H1 (cell line): Measurements from ENCODE around the gene NUCB1.

ENCODE experiments used
- ASH2L ChIP-seq: fragments of 200-600, 300-600 bp; sonication (generic); IDR thresholded peaks from one replicate; pipeline ENCODE4 v1.7.1; 2017; ENCODE audit warnings: low read length
- ATF2 ChIP-seq: IDR thresholded peaks from 2 replicates; pipeline ENCODE4 v1.6.1; 2012; ENCODE audit warnings: low read length, inconsistent platforms
- BACH1 ChIP-seq: IDR thresholded peaks from 2 replicates; pipeline ENCODE4 v1.6.1; 2012; ENCODE audit warnings: low read length, improper control_type of control experiment
- CEBPB ChIP-seq: IDR thresholded peaks from 2 replicates; pipeline ENCODE4 v1.6.1; 2012; ENCODE audit warnings: low read depth, low read length
- CREB1 ChIP-seq: IDR thresholded peaks from 2 replicates; pipeline ENCODE4 v1.6.1; 2012; ENCODE audit warnings: inconsistent platforms
- CTCF ChIP-seq, 3 experiments: IDR thresholded peaks; 1 replicate in 2 of 3; 2 replicates in 1 of 3; pipeline versions ENCODE4 v1.5.1 to v1.6.1; 2011; ENCODE audit warnings: low read length in 3 of 3, mild to moderate bottlenecking in 3 of 3, inconsistent platforms in 2 of 3, low read depth in 1 of 3, moderate library complexity in 1 of 3; ENCODE audit not compliant: insufficient read depth in 1 of 3; ENCODE audit errors: control extremely low read depth in 1 of 3
- MAX ChIP-seq: IDR thresholded peaks from 2 replicates; pipeline ENCODE4 v1.6.1; 2012; ENCODE audit warnings: inconsistent platforms
- PHF8 ChIP-seq: fragments of 200-600 bp; sonication (generic); conservative IDR thresholded peaks from 2 replicates; pipeline ENCODE4 v1.7.1; 2012; ENCODE audit warnings: low read depth, mild to moderate bottlenecking, inconsistent platforms, low read length, moderate library complexity
- RNF2 ChIP-seq: fragments of 200-900, 300-1000 bp; sonication (generic); IDR thresholded peaks from 2 replicates; pipeline ENCODE4 v1.7.1; 2016; ENCODE audit warnings: borderline replicate concordance, low read depth, mild to moderate bottlenecking, antibody characterized with exemption, low read length; ENCODE audit not compliant: poor library complexity, severe bottlenecking; ENCODE audit errors: missing control alignments
- SIN3A ChIP-seq, 2 experiments: IDR thresholded peaks in 1 of 2; conservative IDR thresholded peaks in 1 of 2; 2 replicates each; pipeline ENCODE4 v1.6.1; 2011 to 2012; ENCODE audit warnings: low read length in 2 of 2, improper control_type of control experiment in 1 of 2, low read depth in 1 of 2, mild to moderate bottlenecking in 1 of 2
- TCF12 ChIP-seq: IDR thresholded peaks from 2 replicates; pipeline ENCODE4 v1.6.1; 2011; ENCODE audit warnings: low read depth, mild to moderate bottlenecking, low read length

- no peak for TF ChIP-seq CTCF (IDR thresholded peaks at IDR 0.05; ENCODE audit: control extremely low read depth in 1 of 3, insufficient read depth in 1 of 3, low read depth in 1 of 3, low read length in 3 of 3)
- no peak for TF ChIP-seq TCF12
- TF ChIP-seq MAX: no peak
- no peak for TF ChIP-seq SIN3A (conservative IDR thresholded peaks at IDR 0.05 in 1 of 2, IDR thresholded peaks at IDR 0.05 in 1 of 2; ENCODE audit: low read depth in 1 of 2, low read length in 2 of 2)
- TF ChIP-seq BACH1: no peak
- TF ChIP-seq CEBPB: no peak
- TF ChIP-seq RNF2: no peak
- no peak for TF ChIP-seq CREB1
- TF ChIP-seq ATF2: no peak
- TF ChIP-seq ASH2L: no peak
- no peak for TF ChIP-seq PHF8
These were observed 57.9 kb downstream of the NUCB1 start for GRCh38 chr19:48958006-48958405.
